Measurements from ENCODE around the gene ANKFN1.

Gene ANKFN1

DNA sequence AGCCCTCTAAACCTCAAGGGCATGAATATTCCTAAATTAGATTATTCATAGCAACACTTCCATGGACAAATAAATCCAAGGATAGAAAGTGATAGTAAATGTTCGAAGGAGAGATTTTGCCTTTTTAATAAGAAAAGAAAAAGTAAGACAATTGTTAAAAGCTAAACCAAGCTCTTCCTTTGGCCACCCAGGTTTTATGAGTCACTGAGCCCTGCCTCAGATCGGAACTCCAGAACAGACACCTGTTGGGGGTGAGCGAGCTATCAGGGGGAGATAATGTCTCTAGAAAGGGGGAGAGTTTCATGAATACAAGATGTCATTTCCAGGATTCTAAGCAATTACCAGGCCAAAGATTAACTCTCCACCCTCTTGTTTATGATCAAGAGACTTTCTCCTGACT lies 171.4 kb downstream of the ANKFN1 start:
- TF ChIP-seq, protein P1, sequence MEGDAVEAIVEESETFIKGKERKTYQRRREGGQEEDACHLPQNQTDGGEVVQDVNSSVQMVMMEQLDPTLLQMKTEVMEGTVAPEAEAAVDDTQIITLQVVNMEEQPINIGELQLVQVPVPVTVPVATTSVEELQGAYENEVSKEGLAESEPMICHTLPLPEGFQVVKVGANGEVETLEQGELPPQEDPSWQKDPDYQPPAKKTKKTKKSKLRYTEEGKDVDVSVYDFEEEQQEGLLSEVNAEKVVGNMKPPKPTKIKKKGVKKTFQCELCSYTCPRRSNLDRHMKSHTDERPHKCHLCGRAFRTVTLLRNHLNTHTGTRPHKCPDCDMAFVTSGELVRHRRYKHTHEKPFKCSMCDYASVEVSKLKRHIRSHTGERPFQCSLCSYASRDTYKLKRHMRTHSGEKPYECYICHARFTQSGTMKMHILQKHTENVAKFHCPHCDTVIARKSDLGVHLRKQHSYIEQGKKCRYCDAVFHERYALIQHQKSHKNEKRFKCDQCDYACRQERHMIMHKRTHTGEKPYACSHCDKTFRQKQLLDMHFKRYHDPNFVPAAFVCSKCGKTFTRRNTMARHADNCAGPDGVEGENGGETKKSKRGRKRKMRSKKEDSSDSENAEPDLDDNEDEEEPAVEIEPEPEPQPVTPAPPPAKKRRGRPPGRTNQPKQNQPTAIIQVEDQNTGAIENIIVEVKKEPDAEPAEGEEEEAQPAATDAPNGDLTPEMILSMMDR (IDR thresholded peaks at IDR 0.05; ENCODE audit: control extremely low read depth, extremely low read depth, low read depth, missing control alignments): no peak
- ChIA-PET POLR2A (no interaction called here), CTCF (no interaction called here)
- no peak for DNase-seq (ENCODE audit: extremely low spot score)

DNA sequence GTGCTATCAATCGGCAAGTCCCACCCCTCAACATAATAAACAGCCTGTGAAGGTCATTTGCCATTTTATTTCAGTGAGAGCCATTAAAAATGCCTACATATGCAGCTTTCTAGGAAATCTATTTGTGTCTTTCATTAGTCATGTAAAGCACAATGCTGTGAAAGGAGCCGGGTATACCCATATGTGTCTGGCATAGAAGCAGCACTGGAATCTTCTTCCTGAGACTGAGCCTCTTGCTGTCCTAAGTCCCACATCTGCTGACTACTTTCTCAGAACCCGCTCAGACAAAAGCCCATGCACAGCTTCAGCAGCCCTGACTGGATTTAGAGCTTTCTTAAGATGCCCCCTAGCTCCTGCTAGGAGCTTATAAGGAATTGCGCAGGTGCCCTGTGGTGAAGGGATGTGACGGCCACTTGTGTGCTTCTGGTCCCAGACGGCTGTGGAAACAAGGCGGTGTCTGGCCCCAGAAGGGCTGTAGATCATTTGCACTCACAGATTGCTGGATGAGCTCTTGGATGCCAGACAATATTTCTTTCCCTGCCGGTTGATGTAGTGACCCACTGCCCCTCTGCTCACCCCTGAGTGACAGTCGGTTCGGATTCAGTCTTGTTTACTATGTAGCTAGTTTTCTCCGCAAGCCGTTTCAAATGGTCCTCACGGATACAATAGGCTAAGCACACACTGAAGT lies 172.2 kb downstream of the ANKFN1 start:
- ChIA-PET CTCF (no interaction called here), POLR2A (no interaction called here)
- DNase-seq (ENCODE audit: extremely low spot score): no peak
- TF ChIP-seq, protein P1 (IDR thresholded peaks at IDR 0.05; ENCODE audit: control extremely low read depth, extremely low read depth, low read depth, missing control alignments): no peak

DNA sequence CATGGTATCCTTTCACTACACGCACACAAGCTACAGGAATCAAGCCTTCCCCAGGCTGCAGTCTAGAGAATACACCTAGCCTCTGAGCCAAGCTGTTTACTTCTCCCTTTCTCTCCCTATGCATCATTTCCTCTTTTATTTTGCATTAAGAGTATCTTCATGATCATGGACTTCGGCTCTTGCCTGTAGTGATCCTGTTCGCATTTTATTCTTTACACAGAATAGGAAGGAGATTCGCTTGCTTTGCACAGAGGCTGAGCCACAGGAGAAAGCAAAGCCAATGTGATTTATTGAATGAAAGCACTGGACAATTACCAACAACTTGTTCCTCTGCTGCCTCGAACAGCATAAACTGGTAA lies 172.7 kb downstream of the ANKFN1 start:
- POLR2A ChIA-PET: no interaction called here
- no peak for DNase-seq (ENCODE audit: extremely low spot score)
- CTCF ChIA-PET: no interaction called here
- TF ChIP-seq, protein P1 (IDR thresholded peaks at IDR 0.05; ENCODE audit: control extremely low read depth, extremely low read depth, low read depth, missing control alignments): no peak

DNA sequence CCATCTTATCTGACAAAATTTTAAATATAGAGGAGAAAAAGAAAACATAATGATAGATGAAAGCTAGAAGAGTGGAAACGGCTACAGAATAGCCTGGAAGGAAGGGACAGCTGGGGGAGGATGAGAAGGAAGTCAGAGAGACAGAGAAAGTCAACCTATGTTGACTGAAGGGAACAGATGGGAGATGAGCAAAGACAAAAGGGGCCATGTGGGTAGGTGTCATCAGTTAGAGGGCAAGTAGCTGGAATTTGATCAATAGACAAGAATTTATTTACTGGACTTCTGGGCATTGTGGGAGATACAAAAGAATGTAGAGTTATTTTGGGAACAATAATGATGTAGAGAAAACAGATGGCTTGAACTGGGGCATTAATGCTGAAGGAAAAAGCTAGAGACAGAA lies 194.4 kb downstream of the ANKFN1 start:
- TF ChIP-seq, protein P1 (IDR thresholded peaks at IDR 0.05; ENCODE audit: control extremely low read depth, extremely low read depth, low read depth, missing control alignments): no peak
- DNase-seq (ENCODE audit: extremely low spot score): no peak
- POLR2A ChIA-PET: no interaction called here
- CTCF ChIA-PET: no interaction called here

GRCh38 chr17:56350592-56350991 lies 197.3 kb downstream of the ANKFN1 start:
- TF ChIP-seq, protein P1 (IDR thresholded peaks at IDR 0.05; ENCODE audit: control extremely low read depth, extremely low read depth, low read depth, missing control alignments): no peak
- ChIA-PET POLR2A (no interaction called here), CTCF (no interaction called here)
- DNase-seq (ENCODE audit: extremely low spot score): no peak

DNA sequence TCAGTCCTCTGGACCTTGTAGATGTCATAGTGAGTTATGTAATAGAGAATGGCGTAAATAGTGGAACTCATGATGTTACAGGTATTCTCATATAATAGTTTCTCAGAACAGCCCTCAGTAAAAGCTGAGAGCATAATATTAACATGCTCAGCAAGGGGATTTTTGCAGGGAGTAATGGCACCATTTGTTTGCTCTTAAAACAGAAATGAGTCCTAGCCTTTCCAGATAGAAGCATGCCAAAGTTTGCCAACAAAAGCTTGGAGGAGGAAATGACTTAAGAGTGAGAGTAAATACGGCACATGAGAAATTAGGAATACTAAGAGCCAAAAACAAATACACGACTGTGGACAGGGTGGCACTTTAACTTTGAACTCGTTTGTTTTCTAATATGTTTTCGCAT lies 198.4 kb downstream of the ANKFN1 start:
- ChIA-PET CTCF (interaction anchor here (1.2 kb wide), 1 partner anchor 14 kb away, joined by 5 read pairs; no protein-coding TSS in a partner anchor), POLR2A (no interaction called here)
- DNase-seq (ENCODE audit: extremely low spot score): no peak
- TF ChIP-seq, protein P1 (IDR thresholded peaks at IDR 0.05; ENCODE audit: control extremely low read depth, extremely low read depth, low read depth, missing control alignments): no peak

DNA sequence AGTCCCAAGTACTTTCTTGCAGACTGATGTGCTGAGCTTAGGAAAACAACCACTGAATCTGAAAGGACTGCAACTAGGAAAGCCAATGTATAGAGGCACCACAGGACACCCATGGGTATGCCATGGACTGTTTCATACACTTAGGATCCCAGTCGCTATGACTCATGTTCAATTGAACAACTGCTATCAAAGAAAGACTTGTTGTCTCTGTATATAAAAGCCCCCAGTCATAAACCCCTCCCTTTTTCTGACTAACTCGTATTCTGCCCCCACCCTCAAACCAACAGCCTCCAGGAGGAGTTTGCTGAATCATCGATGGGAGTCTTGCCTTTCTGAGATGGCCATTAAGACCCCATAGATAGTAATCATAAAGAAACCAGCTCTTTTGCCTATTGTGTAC lies 205.4 kb downstream of the ANKFN1 start:
- CTCF ChIA-PET: no interaction called here
- POLR2A ChIA-PET: no interaction called here
- TF ChIP-seq, protein P1 (IDR thresholded peaks at IDR 0.05; ENCODE audit: control extremely low read depth, extremely low read depth, low read depth, missing control alignments): no peak
- DNase-seq (ENCODE audit: extremely low spot score): no peak
